Inferior parietal cortex (tissue), 1 donor: ENCODE results near the gene ZNF385C.
"Not testable (repeated sequence)": the region's sequence is repeated elsewhere in the genome, so short reads cannot be mapped to it uniquely, and the experiment has no call there.

ENCODE experiments used
- DNase-seq: peaks from one replicate; pipeline ENCODE4 v3.0.0-alpha.2; 2016; ENCODE audit errors: extremely low spot score

The ZNF385C gene

GRCh38 chr17:42050393-42051012, 47.8 kb downstream of the ZNF385C start, which contains the start of gene C17orf113:
Gene C17orf113 (minus strand): TSS chr17:42050601. CDS start chr17:42043376, 7,225 bp downstream.
- DNase-seq, result peak; percentile 20

DNA sequence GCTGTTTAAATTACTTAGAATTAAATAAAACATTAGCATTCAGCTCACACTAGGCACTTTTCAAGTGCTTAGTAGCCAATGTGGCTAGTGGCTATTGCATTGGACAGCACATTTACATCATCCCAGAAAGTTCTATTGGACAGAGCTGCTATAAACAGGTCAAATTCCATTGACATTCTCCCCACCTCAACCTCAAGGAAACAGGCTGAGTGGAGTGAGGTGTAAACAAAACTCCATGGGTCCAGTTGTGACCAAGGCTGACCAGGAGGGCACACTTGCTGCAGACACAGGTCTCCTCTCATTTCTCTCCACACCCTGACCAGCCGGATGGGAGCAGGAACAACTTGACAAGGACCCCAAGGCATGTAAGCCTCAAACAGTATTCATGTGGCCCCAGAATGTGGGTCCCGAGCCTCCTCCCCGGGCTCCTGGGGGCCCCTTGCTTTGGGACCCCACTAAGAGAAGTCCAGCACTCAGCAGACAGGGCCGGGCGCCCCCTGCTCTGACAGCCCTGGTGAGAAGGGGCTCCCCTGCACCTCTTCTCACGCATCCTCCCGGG, 48.4 kb downstream of the ZNF385C start:
- DNase-seq, result no peak

DNA sequence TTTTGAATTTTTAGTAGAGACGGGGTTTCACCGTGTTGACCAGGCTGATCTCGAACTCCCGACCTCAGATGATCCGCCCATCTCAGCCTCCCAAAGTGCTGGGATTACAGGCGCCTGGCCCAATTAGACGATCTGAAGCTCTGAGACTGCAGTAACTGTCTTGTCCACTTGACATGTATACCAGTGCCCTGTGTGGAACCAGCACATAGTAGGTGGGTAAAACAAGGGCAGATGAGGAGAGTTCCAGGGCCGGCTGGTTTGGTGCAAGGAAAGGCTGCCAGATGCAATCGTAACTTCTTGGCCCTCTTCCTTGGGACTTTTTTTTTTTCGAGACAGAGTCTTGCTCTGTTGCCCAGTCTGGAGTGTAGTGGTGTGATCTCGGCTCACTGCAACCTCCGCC, 50.9 kb downstream of the ZNF385C start:
- DNase-seq, result no peak

DNA sequence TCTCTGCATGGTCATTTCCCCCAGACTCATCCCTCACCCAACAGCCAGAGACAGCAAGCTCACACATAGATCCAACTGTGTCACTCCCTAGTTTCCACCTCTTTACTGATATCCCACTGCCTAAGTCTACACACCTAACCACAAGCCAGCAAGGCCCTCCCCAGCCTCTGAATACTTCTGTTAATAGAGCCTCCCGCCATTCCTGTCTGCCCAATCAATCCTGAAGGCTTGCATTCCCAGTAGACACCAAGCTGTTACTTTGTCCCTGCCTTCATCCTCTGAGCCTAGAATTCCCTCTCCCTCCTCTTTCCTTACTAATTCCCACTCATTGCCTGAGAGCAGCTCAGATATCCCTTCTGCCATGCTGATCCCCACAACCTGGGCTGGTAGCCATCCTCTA, 52.6 kb downstream of the ZNF385C start:
- DNase-seq, result no peak

GRCh38 chr17:42042598-42043319, 55.5 kb downstream of the ZNF385C start:
- DNase-seq, result no peak

DNA sequence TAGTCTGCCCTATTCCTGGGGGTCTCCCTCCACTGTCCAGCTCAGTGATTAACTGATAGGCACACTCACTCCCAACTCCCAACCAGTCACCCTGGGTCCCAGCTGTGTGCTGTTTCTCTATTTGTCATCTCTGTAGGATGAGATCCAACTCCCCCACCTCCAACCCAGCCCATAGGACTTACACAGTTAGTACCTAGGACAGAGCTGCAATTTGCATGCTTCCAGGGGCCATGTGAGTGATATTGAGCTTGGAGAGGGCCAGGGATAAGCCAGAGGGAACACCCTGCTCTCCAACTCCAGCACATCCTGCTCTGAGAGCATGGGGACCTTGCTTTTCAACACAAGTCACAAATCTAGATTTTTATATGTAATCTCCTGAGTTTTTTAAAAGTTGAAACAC, 56.7 kb downstream of the ZNF385C start:
- DNase-seq, result no peak

DNA sequence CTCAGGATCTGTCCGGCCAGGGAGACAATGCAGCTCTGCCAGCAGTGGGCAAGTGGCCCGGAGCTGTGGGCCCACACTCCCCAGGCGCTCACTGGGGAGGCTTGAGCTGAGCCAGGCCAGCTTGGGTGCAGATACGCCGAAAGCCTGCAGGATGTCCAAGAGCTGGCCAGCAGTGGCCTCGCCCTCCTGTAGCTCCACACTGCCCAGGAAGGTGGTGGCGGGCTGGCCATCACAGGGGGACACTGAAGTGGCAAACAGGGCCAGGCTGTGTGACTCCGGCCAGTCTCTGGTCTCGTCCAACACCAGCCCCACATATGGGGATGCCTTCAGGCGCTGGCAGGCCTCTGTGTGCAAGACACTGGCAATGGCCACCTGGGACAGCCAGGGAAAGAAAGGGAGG, 57.5 kb downstream of the ZNF385C start:
- no peak for DNase-seq

DNA sequence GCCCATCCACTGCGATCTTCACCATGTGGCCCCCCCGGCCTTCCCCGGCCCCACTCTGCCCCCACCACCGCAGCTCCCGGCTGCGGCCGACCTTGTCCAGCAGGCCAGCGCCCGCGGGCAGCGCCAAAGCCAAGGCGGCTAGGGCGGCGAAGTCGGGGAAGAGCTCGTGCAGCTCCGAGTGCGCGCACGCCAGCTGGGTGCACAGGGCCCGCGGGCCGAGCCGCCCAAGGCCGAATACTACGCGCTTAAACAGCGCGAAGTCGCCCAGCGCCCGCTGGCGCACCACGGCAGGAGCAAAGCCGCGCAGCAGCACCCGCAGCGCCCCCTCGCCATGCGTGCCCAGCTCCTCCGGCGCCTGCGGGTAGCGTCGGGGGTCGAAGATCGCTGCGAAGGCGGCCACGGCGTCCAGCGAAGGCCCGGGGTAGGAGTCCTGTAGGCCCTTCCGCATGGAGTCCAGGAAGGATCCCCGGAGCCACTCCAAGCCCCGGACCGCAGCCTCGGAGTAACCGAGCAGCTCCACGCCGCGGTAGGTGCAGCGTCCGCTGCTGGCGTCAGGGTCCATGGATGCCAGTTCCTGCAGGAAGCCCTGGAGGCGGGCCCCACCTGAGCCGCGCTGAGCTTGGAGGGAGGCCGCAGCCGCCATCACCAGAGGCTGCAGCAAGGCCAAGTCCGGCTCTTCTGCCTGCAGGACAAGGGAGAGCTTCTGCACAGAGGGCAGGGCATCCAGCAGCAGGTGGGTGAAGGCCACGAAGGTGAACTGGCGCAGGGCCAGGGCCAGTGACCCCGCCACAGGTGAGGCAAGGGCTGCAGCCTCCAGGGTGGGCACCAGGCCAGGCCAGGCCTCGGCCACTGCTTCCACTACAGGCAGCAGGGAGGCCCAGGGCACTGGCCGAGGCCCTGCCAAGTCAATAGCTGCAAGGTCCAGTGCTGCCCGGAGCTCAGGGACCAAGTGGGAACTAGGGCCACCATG, 58.2 kb downstream of the ZNF385C start:
- DNase-seq, result no peak

GRCh38 chr17:42038221-42038973, 59.9 kb downstream of the ZNF385C start:
- DNase-seq, result no peak

- DNase-seq, result no peak
Measured at GRCh38 chr17:42034059-42034458, 64.2 kb downstream of the ZNF385C start.

GRCh38 chr17:42031584-42031983, 66.7 kb downstream of the ZNF385C start:
- DNase-seq, result no peak

- no peak for DNase-seq
Measured at GRCh38 chr17:42028791-42029127, 69.5 kb downstream of the ZNF385C start.

- DNase-seq, result no peak
Measured at GRCh38 chr17:42027961-42028790, 70.1 kb downstream of the ZNF385C start.

DNA sequence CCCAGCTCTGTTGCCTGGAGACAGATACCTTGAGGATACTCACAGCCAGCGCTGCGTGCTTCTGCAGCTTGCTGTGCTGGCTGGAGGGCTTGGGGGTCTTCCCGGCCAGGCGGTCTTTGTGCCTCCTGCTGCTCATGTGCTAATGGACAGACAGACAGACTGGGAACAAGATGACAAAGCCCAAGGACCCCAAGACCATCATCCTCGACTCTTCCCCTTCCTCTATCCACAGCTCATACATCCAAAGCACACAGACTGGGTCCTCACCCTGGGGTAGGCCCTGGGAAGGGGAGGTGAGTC, 70.7 kb downstream of the ZNF385C start:
- no peak for DNase-seq

GRCh38 chr17:42026857-42027589, 71.2 kb downstream of the ZNF385C start:
- no peak for DNase-seq

DNA sequence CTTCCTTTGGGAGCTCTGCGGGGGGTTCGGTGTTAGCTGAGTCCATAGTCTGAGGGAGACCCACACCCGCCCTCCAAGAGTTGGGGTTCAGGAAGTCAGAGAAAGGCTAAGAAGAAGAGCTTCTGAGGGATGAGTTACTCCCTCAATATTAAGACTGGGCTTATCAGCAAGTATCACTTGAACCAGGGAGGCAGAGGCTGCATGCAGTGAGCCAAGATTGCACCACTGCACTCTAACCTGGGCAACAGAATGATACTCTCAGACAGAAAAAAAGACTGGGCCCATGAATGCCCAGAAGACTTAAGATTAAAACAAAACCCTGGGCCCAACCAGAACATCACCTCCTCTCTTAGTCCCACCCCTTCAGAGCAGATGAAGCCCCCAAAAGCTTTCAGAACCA, 72.3 kb downstream of the ZNF385C start:
- DNase-seq, result no peak

GRCh38 chr17:42025191-42025579, 73.1 kb downstream of the ZNF385C start:
- no peak for DNase-seq

DNA sequence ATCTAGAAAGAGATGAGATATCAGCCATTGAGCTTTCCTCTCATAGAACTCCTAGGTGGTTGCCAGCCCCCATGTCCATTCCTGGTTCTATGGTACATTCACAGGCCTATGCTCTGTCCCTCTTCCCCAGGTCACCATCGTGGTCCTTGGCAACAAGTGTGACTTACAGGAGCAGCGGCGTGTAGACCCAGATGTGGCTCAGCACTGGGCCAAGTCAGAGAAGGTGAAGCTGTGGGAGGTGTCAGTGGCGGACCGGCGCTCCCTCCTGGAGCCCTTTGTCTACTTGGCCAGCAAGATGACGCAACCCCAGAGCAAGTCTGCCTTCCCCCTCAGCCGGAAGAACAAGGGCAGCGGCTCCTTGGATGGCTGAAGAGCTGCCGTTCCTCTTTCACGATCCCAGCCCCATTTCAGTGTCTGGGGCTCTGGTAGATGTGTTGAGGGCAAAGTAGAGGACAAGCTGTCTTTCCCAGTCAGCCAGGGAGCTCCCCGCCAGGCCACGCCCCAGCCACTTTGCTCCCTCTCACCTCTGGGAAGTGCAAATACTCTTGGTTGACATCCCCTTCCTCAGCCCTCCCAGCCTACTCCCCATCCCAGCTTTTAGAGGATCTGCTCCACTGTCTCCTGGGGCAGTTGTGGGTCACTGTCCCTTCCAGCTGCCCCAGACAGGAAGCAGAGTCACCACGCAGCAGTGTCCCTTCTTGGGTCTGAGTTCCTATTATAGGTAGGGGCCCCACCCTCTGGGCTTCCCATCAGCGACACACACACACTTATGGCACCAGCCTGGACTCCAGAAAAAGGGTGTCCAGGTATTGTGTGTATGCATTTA, 74.5 kb downstream of the ZNF385C start:
- DNase-seq, result no peak

DNA sequence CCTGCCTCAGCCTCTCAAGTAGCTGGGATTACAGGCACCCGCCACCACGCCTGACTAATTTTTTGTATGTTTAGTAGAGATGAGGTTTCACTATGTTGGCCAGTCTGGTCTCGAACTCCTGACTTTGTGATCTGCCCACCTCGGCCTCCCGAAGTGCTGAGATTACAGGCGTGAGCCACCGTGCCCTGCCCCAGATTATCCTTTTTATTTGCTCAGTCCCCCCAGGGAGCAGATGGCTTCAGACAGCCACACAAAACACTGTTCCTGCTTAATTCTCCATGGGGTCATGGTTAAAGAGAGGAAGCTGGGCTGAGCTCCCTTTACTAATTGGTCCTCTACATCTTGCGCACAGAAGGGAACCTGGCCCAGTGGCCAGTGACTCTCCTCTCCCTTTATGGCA, 77.4 kb downstream of the ZNF385C start:
- not testable (repeated sequence) for DNase-seq
